HG02943 (cell line): ENCODE results near the gene ANKRD53.

Experiments
- ATAC-seq: cut with Tn5 transposase; IDR thresholded peaks from one replicate; pipeline ENCODE4 v1.9.1; 2021; ENCODE audit warnings: mild to moderate bottlenecking, low read depth, moderate library complexity; ENCODE audit not compliant: unreplicated experiment

Gene ANKRD53, protein sequence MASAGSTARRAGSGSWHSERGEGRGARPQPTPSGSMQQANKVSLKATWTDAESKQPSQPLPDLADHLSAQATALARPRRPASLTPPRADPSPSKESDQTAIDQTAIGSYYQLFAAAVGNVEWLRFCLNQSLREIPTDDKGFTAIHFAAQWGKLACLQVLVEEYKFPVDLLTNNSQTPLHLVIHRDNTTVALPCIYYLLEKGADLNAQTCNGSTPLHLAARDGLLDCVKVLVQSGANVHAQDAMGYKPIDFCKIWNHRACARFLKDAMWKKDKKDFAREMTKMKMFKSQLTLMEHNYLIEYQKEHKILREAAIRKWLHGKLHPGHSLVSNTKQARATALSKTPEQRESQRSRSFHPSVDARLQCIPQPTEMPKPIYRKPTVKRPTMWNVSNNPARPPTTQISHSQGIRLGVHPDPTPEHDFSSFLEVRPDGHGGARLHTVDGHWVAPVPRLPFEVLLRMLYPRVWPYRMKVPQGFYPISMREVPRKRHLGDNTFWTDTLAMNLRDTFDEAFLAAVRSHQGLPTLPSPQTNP

GRCh38 chr2:70978341-70979179, at the start of gene ANKRD53:
TSS of gene ANKRD53 (plus strand) at chr2:70978630. CDS start at chr2:70978646, 16 bp downstream.
- ATAC-seq: no peak

GRCh38 chr2:70930371-70931329, 47.8 kb upstream of the ANKRD53 start:
- ATAC-seq: no peak

GRCh38 chr2:70931376-70932000, 46.9 kb upstream of the ANKRD53 start:
- no peak for ATAC-seq

GRCh38 chr2:70932631-70933230, 45.7 kb upstream of the ANKRD53 start:
- ATAC-seq: no peak

GRCh38 chr2:70934981-70935380, 43.4 kb upstream of the ANKRD53 start:
- no peak for ATAC-seq

DNA sequence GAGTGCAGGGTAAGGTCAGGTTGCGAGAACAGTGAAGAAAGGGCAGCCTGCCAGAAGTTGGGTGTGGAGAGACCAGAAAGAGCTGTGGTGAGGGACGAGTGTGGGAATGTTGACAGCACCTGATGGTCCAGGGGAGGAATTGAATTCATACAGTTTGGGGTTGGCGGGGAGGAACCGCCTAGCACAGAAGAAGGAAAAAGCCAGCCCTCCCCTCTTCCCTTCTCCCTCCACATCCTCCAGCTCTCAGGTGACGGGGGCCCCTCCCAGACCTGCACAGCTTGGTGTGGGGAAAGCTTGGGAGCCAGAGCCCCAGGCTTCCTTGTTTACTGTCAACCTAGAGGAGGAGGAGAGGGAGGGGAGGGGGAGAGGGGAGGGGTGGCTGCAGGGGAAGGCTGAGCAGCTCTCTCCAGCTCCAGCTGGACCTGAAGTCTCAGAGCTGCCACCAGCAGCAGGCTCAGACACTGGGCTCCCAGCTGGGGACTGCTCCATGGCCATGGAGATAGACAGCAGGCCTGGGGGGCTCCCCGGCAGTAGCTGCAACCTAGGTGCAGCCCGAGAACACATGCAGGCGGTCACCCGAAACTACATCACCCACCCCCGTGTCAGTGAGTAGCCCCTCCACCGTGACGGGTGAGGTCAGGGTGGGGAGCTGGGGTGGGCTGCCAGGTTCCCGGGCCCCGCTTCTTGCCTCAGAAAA, 42.8 kb upstream of the ANKRD53 start, which contains the start of gene ATP6V1B1:
Gene ATP6V1B1 (plus strand): TSS at position 433 of the 697 bp plus-strand sequence. CDS start 55 bp downstream, at position 488.
- ATAC-seq: no peak

DNA sequence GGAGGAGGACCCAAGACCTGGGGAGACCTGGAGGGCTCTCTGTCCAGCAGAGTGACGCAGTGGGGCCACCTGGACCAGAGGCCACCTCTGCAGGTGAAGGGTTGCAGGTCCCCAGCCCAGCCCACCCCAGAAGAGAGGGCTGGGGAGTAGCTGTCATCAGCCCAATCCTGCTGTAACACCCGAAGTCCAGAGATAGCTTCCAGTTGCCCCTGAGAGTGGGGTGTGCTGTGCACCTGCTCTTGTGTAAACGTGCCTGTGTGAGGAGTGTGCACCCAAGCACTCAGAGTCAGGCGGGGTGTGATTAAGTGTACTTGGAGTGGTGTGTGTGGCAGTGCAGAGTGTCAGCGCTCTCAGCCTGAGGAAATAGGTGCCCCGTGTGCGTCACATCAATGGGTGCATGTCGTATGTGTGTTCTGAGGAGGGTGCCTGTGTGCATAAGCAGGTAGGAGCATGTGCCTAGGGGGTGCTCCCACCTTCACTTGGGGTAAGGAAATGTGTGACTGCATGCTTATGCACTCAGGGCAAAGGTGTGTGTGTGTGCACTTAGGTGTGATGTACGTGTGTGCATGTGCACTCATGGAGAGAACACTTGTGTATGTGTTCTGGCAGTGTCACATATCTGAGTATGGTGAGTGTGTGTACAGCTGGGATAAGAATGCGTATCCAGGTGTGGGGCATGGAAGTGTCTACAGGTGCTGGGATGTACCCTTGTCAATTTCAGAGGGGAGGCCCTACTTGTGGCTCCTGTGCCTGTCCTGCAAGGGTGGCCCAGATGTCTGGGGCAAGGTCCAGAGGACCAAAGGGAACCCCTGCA, 42.1 kb upstream of the ANKRD53 start:
- no peak for ATAC-seq

- no peak for ATAC-seq
These were observed 41.2 kb upstream of the ANKRD53 start for GRCh38 chr2:70936979-70937811.

GRCh38 chr2:70937866-70938585, 40.4 kb upstream of the ANKRD53 start:
- no peak for ATAC-seq

DNA sequence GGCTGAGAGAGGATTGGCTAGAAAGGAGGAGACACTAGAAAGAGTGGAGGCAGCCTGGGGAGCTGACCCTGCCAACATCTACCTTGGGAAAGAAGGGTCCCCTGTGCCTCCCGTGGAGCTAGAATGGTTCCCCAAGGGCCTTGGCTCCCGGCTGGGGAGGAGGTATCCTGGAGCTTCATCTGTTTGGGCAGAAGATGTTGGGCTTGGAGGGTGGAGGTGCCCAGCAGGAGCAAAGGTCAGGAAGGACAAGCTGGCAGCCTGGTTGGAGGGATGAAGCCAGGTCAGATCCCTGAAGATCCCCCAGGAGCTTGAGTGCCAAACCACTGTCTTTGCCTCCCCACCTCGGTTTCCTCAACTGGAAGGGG, 39.9 kb upstream of the ANKRD53 start:
- ATAC-seq: no peak

DNA sequence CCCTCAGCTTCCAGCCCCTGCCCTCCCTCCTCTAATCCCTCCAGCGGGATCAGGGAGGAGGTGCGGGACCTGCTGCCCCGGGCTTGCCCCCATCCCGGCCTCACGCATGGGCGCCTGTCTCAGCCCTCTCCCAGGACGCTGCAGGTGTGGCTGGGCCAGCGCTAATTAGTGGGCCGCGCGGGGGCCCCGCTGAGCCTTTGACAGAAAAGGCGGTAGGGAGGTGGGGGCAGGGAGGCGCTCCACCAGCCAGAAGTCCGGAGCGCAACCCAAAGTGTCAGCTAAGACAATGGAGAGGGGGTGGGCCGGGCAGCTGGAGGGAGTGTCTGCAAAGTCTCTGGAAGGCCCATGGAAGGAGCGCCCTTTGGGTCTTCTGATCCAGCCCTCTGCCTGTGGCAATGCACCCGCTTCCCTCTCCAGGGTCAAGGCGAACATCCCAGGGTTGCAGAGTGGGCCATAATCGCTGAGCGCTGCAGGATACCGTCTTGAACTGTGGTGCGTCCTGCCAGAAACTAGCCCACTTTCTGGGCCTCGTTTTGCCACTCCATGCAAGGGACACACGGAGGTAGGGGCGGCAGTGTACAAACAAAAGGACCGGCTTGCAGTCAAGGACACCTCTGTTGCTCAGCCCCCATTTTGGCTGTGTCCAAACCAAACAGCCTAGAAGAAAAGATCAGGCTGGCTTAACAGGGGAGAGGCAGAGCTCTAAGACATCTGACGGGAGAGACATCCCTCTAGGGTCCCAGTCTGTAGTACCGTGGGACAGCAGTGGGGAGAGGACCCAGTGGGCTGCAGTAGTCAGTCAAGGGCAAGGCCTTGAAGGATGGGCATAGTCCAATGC, 39.2 kb upstream of the ANKRD53 start:
- ATAC-seq: no peak

DNA sequence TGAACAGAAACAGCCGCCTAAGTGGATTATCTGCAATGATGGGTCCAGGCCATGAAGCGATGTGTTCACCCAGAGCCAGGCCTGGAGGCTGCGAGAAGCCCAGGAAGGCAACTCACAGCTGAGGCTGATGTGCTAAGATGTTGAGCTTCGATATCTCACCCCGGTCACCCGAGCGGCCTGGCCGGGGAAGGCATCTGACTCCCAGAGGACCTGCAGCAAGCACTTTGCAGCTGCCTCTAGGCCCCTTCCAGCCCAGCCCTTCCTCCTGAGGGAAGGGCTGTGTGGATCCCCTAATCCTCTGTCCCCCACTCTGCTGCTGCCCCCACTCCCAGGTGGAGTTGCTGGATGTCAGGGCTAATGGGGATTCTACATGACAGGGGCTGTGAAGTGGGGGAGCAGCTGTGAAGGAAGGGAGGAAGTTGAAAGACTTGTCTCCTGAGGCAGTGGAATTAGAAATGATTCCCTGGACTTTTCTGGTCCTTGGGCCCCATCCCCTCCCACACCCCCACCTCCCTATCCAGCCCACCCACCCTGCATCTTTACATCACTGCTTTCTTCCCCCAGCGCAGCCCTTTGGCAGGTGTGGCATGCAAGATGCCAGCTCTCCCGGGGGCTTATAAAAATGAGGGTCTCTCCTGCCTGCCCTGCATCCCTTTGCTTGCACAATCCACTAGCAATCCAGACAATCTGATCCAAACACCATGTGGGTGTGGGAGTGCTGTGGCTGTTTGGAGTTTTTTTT, 38.4 kb upstream of the ANKRD53 start:
- no peak for ATAC-seq

- no peak for ATAC-seq
These were observed 37.2 kb upstream of the ANKRD53 start for GRCh38 chr2:70941186-70941585.

- no peak for ATAC-seq
These were observed 36.7 kb upstream of the ANKRD53 start for GRCh38 chr2:70941701-70942100.
